Right atrium auricular region (tissue), 2 donors: ENCODE measurements around the gene USF1. TPM values are rescaled to one million over a fixed set of nuclear protein-coding genes. Genes with fewer than 3 reads are reported as not detected.
"Not testable (repeated sequence)": the region's sequence is repeated elsewhere in the genome, so short reads cannot be mapped to it uniquely, and the experiment has no call there.

Experiments used
- DNase-seq: peaks from one replicate; pipeline ENCODE4 v3.0.0-alpha.2; 2019; ENCODE audit warnings: low spot score
- H3K27ac ChIP-seq, 2 donors: fragments of 200-600 bp; sonication (generic); 1 replicate in 1 of 2; 2 replicates in 1 of 2; pipeline ENCODE4 v1.5.1; 2016 to 2019
- H3K27me3 ChIP-seq, 2 donors: fragments of 200-600 bp; sonication (generic); one replicate each; pipeline versions ENCODE4 v1.5.1 to v1.6.0; 2017 to 2019
- H3K36me3 ChIP-seq: fragments of 200-600 bp; sonication (generic); one replicate; pipeline ENCODE4 v1.5.1; 2016
- H3K4me1 ChIP-seq, 2 donors: fragments of 200-600 bp; sonication (generic); one replicate each; pipeline versions ENCODE4 v1.5.1 to v1.6.0; 2017 to 2019
- H3K4me3 ChIP-seq, 2 donors: fragments of 200-600 bp; sonication (generic); 1 replicate in 1 of 2; 2 replicates in 1 of 2; pipeline ENCODE4 v1.5.1; 2017 to 2019; ENCODE audit warnings: mild to moderate bottlenecking in 1 of 2, moderate library complexity in 1 of 2
- H3K9me3 ChIP-seq, 2 donors: fragments of 200-600 bp; sonication (generic); one replicate each; pipeline ENCODE4 v1.5.1; 2019
- CTCF ChIP-seq, 2 donors: fragments of 200-600 bp; sonication (generic); IDR thresholded peaks; one replicate each; pipeline ENCODE4 v1.5.1; 2019; ENCODE audit warnings: antibody characterized with exemption in 2 of 2
- total RNA-seq, 2 donors: library from RNA; depleted of rRNA; stranded (reverse); fragments of >200 nt; gene quantifications; one replicate each; pipeline ENCODE4 v1.1.0, GENCODE V29; 2016

USF1 gene
- total RNA-seq, 2 donors from 2014 or later, result 21.7 to 25.5 TPM

- peak within 1 kb of the TSS; percentile 10 to 37 for H3K4me3 ChIP-seq
- DNase-seq, result peak; percentile 71
Observed at GRCh38 chr1:161069731-161070270, 24.0 kb upstream of the USF1 start, which contains the start of gene ARHGAP30. ARHGAP30 (minus strand) TSS chr1:161069891; CDS start chr1:161069624, 267 bp downstream.

GRCh38 chr1:161069241-161069640 lies 23.5 kb upstream of the USF1 start:
- Histone ChIP-seq H3K4me1 (no peaks in the 10 kb centered on the region), H3K9me3 (no peaks in the 10 kb centered on the region), H3K4me3 (peak overlapping the region; percentile 10 to 37), H3K36me3 (no peaks in the 10 kb centered on the region), H3K27ac (peak overlapping the region; percentile 30 to 35), H3K27me3 (no peaks in the 10 kb centered on the region)
- no peak for TF ChIP-seq CTCF (IDR thresholded peaks at IDR 0.05)
- no peak for DNase-seq

More at GRCh38 chr1:161069731-161070270, 24.0 kb upstream of the USF1 start, which contains the start of gene ARHGAP30:
- no peaks in the 10 kb centered on the region for H3K36me3 ChIP-seq
- H3K27ac ChIP-seq, result peak within 1 kb of the TSS; percentile 30 to 35
- H3K27me3 ChIP-seq, result no peaks in the 10 kb centered on the region
- TF ChIP-seq CTCF (IDR thresholded peaks at IDR 0.05), result no peak
- no peaks in the 10 kb centered on the region for H3K4me1 ChIP-seq
- H3K9me3 ChIP-seq, result no peaks in the 10 kb centered on the region

GRCh38 chr1:161068306-161069234 lies 22.8 kb upstream of the USF1 start:
- no peak for TF ChIP-seq CTCF (IDR thresholded peaks at IDR 0.05)
- no peaks in the 10 kb centered on the region for H3K27me3 ChIP-seq
- peak; percentile 68 for DNase-seq
- H3K9me3 ChIP-seq, result no peaks in the 10 kb centered on the region
- H3K4me1 ChIP-seq, result no peaks in the 10 kb centered on the region
- no peaks in the 10 kb centered on the region for H3K36me3 ChIP-seq
- H3K27ac ChIP-seq, result peak overlapping the region; percentile 30 to 35
- H3K4me3 ChIP-seq, result peak overlapping the region; percentile 10 to 37

- no peak for TF ChIP-seq CTCF (IDR thresholded peaks at IDR 0.05)
- Histone ChIP-seq H3K4me1 (no peaks in the 10 kb centered on the region), H3K36me3 (no peaks in the 10 kb centered on the region), H3K27ac (no peak overlapping the region), H3K9me3 (no peaks in the 10 kb centered on the region), H3K27me3 (no peaks in the 10 kb centered on the region), H3K4me3 (no peak overlapping the region)
- no peak for DNase-seq
Observed at GRCh38 chr1:161066694-161067093, 20.9 kb upstream of the USF1 start.

GRCh38 chr1:161065681-161066080 lies 19.9 kb upstream of the USF1 start:
- H3K36me3 ChIP-seq, H3K4me1 ChIP-seq, H3K4me3 ChIP-seq, H3K27me3 ChIP-seq, H3K9me3 ChIP-seq, DNase-seq, H3K27ac ChIP-seq: not testable (repeated sequence)

GRCh38 chr1:161063936-161064335 lies 18.2 kb upstream of the USF1 start:
- not testable (repeated sequence) for DNase-seq

More at GRCh38 chr1:161063936-161064335, 18.2 kb upstream of the USF1 start:
- not testable (repeated sequence) for H3K36me3 ChIP-seq, H3K4me1 ChIP-seq, H3K9me3 ChIP-seq, H3K27me3 ChIP-seq, H3K4me3 ChIP-seq, H3K27ac ChIP-seq
